HG03066 (cell line): ENCODE data around the gene NDUFS5.
"Not testable (repeated sequence)": the region's sequence is repeated elsewhere in the genome, so short reads cannot be mapped to it uniquely, and the experiment has no call there.

Source experiments
- ATAC-seq: cut with Tn5 transposase; IDR thresholded peaks from one replicate; pipeline ENCODE4 v1.9.1; 2021; ENCODE audit warnings: low read depth; ENCODE audit not compliant: unreplicated experiment

NDUFS5 gene

DNA sequence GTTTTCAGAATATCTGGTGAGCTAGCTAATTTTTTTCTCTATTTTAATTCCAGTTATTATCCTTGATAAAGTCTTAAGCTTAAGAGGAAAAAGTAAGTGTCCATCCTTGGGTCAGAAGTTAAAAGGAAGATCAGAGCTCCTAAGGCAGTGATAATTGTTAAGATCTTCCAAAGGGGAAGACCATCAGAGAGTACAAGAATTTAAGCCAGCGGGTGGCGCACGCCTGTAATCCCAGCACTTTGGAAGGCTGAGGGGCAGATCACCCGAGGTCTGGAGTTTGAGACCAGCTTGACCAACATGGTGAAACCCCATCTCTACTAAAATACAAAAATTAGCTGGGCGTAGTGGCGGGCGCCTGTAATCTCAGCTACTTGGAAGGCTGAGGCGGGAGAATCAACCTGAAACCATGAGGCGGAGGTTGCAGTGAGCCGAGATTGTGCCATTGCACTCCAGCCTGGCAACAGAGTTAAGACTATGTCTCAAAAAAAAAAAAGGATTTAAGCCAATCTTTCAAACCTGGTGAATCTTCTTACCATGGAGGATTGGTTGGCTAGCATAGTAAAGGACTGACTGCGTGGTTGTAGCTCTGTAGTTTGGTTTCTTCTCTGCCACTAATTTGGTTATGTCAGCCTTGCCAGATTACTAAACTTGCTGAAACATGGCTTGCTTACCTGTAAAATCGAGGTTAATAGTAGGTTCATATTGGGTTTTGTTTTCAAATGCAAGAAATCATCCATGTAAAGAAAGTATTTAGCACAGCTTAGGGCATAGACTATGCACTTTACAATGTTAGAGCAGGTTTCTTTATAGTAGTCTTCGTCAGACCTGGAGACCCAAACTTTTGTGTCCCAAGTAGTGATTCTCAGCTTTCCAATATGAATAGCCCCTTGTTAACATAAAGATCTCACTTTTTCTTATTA lies 19.2 kb upstream of the NDUFS5 start:
- no peak for ATAC-seq

DNA sequence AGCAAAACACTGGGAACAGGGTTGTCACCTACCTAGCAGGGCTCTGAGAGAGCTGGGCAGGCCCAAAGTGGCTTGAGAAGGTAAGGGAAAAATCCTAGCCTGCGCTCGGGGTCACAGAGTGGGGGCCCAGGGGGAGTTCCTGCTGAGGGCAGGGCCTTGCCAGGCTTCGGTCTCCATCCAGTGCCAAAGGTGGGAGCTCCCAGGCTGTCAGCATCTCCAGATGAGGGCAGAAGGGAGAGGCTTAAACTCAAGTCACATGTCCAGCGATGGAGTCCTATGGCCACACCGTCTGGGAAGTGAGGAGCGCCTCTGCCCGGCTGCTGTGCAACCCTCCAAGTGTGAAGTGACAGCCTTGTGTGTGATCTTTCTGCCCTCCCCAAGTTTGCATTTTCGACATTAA lies 11.2 kb upstream of the NDUFS5 start:
- ATAC-seq: not testable (repeated sequence)

GRCh38 chr1:39016604-39017171 lies 9.5 kb upstream of the NDUFS5 start:
- no peak for ATAC-seq

GRCh38 chr1:39017266-39017665 lies 8.9 kb upstream of the NDUFS5 start:
- no peak for ATAC-seq

DNA sequence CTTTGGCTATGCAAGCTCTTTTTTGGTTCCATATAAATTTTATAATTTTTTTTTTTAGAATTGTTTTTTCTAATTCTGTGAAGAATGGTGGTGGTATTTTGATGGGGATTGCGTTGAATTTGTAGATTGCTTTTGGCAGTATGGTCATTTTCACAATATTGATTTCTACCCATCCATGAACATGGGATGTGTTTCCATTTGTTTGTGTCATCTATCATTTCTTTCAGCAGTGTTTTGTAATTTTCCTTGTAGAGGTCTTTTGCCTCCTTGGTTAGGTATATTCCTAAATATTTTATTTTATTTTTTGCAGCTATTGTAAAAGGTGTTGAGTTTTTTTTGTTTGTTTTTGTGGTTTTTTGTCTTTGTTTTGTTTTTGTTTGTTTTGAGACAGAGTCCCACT lies 5.7 kb upstream of the NDUFS5 start:
- ATAC-seq: not testable (repeated sequence)

- ATAC-seq: no peak
Measured at GRCh38 chr1:39021426-39021825, 4.7 kb upstream of the NDUFS5 start.

DNA sequence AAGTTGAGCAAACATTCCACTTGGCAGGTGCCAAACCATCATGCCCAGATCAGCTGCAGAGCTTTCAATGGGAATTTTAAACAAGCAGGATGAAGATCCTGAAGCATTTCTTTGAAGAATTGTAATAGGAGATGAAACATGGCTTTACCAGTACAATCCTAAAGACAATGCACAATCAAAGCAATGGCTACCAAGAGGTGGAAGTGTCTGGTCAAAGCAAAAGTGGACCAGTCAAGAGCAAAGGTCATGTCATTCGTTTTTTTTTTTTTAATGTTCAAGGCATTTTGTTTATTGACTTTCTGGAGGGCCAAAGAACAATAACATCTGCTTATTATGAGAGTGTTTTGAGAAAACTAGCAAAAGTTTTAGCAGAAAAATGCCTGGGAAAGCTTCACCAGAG lies 3.0 kb upstream of the NDUFS5 start:
- no peak for ATAC-seq

DNA sequence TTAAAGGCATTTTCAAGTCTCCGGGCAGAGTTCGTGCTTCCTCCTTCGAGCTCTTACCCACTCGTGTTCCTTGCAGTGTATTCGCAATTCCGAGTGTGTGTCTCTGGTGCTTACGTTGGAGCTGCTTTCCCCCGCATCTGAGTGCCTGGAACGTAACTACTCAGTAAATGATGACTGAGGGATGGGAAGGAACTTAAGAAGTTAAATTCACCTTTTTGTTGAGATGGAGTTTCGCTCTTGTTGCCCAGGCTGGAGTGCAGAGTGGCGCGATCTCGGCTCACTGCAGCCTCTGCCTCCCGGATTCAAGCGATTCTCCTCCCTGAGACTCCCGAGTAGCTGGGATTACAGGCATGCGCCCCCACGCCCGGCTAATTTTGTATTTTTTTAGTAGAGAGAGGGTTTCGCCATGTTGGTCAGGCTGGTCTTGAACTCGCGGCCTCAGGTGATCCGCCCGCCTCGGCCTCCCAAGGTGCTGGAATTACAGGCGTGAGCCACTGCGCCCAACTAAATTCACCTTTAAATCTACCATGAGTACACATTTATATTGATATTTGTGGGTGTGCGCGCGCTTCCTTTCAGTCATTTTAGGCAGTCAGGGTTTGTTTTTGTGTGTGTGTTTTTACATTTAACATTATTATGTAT lies 837 bp downstream of the NDUFS5 start:
- no peak for ATAC-seq

DNA sequence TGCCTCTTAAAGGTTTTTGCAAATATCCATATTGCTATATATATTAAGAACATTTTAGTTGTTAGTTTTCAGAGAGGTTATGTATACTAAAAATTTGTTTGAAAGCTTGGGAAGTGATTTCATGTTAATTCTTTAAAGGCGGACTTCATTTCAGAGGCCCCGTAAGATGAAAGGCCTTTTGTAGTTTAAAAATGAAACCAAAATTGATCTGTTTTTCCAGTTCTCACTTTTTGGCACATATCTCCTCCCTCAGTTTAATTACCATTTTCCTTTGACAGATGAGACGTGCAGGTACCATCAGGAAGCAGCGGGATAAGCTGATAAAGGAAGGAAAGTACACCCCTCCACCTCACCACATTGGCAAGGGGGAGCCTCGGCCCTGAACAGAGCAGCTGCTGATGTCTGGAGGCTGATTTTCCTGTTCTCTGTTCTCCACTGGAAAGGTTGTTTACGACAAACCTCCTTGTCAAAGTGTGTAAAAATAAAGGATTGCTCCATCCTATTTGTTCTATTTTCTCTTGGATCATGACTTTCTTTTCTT lies 8.0 kb downstream of the NDUFS5 start:
- no peak for ATAC-seq

DNA sequence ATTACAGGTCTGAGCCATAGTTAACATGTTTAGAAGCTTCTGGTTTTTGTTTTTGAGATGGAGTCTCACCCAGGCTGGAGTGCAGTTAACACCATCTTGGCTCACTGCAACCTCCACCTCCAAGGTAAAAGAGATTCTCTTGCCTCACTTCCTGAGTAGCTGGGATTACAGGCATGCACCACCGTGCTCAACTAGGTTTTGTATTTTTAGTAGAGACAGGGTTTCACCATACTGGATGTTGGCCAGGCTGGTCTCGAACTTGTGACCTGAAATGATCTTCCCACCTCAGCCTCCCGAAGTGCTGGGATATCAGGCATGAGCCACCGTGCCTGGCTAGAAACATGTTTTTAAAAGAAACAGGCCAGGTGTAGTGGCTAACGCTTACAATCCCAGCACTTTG lies 10.5 kb downstream of the NDUFS5 start:
- ATAC-seq: no peak

DNA sequence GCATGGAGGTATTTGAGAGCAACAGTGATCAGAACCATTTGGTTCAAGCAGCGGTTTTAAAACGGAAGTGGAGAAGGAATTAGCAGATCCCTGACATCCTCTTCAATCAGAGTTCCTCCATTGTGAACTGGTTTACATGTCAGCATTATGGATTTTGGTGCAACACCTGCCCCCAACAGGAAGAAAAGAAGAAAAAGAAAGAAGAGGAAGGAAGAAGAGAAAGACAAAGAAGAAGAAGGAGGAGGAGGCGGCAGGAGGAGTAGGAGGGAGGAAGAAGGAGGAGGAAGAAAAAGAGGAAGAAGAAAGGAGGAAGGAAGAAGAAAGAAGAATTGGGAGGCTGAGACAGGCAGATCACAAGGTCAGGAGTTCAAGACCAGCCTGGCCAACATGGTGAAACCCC lies 17.4 kb downstream of the NDUFS5 start:
- ATAC-seq: no peak

- ATAC-seq: no peak
Measured at GRCh38 chr1:39044762-39045161, 18.6 kb downstream of the NDUFS5 start.

GRCh38 chr1:39045231-39045630 lies 19.1 kb downstream of the NDUFS5 start:
- ATAC-seq: no peak

DNA sequence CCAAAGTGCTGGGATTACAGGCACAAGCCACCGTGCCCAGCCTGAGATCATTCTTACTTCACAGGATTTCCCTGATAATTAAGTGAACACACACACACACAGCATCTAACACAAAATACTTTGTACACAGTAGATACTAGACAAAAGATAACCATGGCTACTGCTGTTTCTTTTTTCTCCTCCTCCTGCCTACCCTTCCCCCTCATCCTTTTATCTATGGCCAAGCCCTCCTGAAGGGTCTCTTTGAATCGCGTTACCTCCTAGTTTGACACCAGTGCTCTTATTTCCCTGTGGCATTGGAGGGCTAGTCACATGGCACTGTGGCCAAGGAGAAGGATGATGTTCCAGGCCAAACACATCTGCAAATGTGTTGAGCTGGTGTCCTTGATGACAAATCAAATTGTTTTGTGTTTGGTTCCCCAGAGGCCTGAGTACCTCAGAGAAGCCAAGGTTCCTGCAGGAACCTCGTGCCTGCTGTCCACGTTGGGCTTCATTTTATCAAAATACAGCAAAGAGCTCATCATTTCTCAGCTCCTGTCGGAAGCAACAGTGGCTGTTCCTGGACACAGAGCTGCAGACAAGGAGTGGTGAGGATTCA lies 20.6 kb downstream of the NDUFS5 start:
- ATAC-seq: no peak

GRCh38 chr1:39047374-39048229 lies 21.5 kb downstream of the NDUFS5 start:
- ATAC-seq: no peak

GRCh38 chr1:39048745-39049370 lies 22.7 kb downstream of the NDUFS5 start:
- no peak for ATAC-seq

- ATAC-seq: no peak
Measured at GRCh38 chr1:39050001-39050400, 23.9 kb downstream of the NDUFS5 start.

DNA sequence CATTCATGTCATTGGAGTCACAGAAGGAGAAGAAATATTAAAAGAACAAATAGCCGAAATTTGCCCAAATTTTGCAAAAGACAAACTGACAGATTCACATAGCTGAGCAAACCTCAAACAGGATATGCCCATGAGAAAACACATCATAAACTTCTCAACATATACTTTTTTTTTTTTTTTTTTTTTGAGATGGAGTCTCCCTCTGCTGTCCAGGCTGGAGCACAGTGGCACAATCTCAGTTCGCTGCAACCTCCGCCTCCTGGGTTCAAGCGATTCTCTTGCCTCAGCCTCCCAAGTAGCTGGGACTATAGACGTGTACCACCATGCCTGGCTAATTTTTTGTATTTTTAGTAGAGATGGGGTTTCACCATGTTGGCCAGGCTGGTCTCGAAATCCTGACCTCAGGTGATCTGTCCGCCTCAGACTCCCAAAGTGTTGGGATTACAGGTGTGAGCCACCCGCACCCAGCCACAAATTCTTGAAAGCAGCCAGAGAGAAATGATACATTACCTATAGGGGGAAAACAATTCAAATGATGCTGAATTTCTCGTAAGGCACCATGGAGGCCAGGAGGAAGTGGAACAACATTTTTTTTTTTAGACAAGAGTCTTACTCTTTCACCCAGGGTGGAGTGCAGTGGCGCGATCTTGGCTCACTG lies 25.2 kb downstream of the NDUFS5 start:
- not testable (repeated sequence) for ATAC-seq

DNA sequence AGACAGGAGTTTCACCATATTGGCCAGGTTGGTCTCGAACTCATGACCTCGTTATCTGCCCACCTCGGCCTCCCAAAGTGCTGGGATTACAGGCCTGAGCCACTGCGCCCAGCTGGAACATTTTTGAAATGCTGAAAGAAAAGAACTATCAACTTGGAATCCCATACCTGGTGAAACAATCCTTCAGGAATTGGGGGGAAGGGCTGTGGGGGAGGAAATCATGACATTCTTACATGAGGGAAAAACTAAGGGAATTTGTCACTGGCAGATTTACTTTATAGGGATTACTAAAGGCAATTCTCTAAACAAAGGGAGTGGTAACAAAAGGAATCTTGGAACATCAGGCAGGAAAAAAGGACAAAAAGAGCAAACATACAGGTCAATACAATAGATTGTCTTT lies 25.8 kb downstream of the NDUFS5 start:
- ATAC-seq: no peak
